Inflammatory macrophage treated with lipopolysaccharide for 4 hours (primary cell): ENCODE results near the gene CNNM4.
"Not testable (repeated sequence)": the region's sequence is repeated elsewhere in the genome, so short reads cannot be mapped to it uniquely, and the experiment has no call there.

ENCODE experiments used
- DNase-seq: peaks from one replicate; pipeline ENCODE4 v3.0.0-alpha.2; 2020

The CNNM4 gene

GRCh38 chr2:96796497-96796896 is 35.8 kb downstream of the CNNM4 start:
- not testable (repeated sequence) for DNase-seq

GRCh38 chr2:96797066-96797625 is 36.4 kb downstream of the CNNM4 start:
- DNase-seq = no peak

GRCh38 chr2:96798733-96799622 is 38.3 kb downstream of the CNNM4 start:
- no peak for DNase-seq

DNA sequence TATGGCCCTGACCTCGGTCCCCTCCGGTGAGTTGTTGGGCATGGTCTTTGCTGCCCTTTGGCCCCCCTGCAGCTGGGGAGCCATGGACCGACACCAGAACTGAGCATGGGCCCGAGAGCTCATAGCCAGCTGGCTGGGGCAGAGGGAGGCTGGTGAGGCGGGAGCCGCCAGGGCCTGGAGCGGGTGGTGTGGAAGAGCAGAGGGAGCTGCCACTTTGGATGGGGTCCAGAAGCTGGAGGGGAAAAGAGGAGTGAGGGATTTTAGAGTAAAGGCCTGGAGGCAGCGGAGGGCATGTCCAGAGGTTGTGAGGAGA is 38.9 kb downstream of the CNNM4 start:
- DNase-seq = no peak

DNA sequence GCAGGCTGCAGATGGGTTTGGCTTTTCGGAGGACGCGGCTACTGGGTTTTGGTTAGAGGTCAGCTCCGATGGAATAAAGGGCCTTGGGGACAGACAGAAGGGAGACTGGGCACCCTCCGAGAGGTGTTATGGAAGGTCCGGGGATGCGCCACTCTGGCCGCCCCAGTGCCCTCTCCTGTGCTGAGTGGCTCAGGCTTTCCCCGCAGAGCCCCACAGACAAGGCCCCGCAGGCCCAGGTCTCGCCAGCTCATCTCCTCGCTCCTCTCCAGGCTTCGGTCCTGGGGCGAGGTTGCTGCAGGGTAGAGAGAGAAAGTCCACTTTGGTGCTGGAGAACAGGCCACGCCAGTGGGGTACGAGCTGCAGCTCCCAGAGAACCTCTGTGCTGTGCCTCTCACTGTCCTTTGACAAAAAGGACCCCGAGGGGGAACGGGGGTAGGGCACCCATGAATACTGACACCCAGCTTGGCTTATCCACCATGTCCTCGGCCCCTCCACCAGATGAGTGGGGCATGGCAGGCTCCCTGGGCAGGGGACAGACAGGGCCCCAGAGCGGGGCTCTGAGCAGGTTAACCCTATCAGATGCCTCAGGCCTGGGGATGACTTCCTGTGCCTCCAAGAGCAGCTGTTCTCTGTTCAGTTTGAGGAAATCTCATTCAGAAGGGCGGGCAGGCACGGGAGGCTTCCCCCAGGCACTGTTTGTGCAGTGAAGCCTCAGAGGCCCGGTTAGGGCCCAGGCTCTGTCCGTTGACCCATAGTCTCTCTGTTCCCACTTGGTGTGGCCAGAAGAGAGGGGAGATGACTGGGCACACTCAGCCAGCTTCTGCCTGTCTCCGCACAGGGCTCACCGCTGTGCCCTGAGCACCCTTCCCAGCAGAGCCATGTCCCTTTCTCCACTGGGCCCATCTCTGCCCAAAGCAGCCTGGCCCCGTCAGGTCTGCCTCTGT is 39.6 kb downstream of the CNNM4 start:
- DNase-seq = no peak

GRCh38 chr2:96801005-96801785 is 40.5 kb downstream of the CNNM4 start:
- DNase-seq = peak; percentile 54

DNA sequence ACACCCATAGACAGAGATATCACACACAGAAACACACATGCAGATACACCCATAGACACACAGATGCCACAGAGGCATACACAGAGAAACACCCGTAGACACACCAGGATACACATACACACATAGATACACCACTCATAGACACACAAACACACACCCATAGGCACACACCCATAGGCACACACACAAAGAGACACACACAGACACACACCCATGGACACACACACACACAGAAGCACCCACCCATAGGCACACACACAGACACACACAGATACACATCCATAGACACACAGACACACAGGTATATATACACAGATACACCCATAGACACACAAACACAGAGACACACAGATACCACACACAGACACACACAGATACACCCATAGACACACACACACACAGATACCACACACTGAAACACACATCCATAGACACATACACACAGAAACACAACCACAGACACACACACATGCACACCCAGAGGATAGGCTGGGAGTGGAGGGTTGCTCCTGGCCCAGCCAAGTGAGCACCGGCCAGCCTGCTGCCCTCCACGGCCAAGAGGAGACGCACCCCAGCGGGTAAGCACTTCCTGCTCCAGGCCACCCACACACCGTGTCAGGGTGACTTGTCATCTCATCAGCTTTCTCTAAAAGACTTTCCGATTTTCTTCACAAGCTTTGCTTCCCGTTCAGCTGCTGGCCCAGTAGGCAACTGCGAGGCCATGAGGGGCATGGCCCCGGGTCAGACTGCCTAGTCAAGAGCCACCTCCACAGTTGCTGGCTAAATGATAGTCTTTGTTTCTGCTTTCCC is 41.3 kb downstream of the CNNM4 start:
- DNase-seq = peak; percentile 93

DNA sequence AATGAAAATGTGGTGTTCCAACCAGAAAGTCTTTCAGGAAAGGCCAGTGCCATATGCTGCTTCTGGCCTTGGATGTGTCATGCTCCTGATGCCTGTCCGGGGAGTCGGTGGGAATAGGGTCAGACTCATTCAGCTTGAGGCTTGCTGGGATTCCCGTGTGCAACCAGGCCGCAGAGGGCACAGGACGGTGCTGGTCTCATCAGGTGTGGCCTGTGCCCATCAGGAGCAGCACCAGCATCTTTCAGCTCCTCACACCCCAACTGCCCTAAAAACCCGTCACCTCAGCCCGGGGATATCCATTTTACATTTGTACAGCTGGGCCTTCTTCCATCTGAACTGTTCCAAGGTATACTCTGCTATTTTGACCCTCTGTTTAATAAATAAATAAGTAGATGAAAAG is 42.0 kb downstream of the CNNM4 start:
- no peak for DNase-seq

- peak; percentile 55 for DNase-seq
Observed at GRCh38 chr2:96804986-96805385, 44.3 kb downstream of the CNNM4 start.

- not testable (repeated sequence) for DNase-seq
Observed at GRCh38 chr2:96805946-96806345, 45.2 kb downstream of the CNNM4 start.

DNA sequence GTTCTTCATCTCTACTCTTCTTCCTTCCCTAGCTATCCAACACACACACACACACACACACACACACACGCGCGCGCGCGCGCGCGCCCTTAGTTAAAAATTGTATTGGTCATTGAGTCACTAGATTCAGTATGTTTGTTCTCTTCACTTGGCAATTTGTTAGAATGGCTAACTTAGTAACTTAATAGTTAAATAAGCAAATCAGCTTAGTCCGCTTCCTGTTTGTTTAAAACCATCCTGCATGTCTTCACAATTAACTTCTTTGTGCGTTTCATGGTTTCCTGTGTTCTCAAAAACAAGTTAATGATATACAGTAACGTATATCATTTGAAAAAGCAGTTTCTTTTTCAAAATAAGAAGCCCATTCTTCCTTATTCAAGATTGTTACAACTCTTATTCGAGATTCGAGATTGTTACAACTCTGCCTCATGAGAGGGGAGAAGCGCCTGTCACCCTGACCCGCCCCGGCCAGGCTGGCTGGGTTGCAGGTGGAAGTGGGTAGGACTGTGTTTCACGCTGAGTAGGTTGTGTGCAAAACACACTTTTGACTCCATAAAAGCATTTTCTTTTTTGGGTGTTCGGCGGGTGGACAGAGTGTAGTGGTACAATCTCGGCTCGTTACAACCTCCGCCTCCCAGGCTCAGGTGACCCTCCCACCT is 45.9 kb downstream of the CNNM4 start:
- no peak for DNase-seq

DNA sequence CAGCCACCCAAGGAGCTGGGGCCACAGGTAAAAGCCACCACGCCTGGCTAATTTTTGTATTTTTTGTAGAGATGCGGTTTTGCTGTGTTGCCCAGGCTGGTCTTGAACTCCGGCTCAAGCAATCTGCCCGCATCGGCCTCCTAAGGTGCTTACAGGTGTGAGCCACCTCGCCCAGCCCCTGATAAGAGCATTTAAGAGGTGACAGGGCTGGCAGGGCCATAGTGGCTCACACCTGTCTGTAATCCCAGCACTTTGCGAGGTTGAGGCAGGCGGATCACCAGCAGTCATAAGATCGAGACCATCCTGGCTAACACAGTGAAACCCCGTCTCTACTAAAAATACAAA is 46.4 kb downstream of the CNNM4 start:
- no peak for DNase-seq

DNA sequence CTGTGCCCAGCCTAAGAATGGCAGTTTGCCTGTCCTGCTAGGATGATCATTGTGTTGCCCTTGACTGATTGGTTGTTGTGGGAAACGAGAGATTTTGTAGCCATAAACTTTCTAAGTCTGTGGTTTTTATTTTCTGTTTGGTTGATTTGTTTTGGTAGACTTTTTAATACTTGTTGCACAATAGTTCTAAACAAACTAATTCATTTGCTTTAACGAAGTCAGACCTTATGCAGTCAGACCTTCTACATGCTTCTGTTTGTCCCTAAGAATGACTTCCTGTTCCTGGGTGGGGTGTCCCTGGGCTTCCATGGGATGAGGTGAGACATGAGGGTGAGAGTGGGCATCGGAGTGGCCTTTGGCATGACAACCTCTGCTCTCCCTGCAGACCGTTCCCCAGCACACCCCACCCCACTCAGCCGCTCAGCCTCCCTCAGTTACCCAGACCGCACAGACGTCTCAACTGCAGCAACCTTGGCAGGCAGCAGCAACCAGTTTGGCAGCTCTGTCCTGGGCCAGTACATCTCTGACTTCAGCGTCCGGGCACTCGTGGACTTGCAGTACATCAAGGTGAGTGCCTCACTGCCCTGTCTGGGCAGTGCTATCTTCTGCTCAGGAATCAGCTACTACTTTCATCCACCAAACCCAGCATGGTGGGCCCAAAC is 47.6 kb downstream of the CNNM4 start:
- no peak for DNase-seq

GRCh38 chr2:96809216-96809882 is 48.6 kb downstream of the CNNM4 start:
- no peak for DNase-seq

- no peak for DNase-seq
Observed at GRCh38 chr2:96809951-96810782, 49.5 kb downstream of the CNNM4 start.

- no peak for DNase-seq
Observed at GRCh38 chr2:96810783-96811192, 50.1 kb downstream of the CNNM4 start.

GRCh38 chr2:96811917-96812316 is 51.2 kb downstream of the CNNM4 start:
- DNase-seq = no peak

GRCh38 chr2:96813656-96814055 is 53.0 kb downstream of the CNNM4 start:
- no peak for DNase-seq
